ENCODE measurements around the gene CACNA1A.
"Not testable (repeated sequence)": the region's sequence is repeated elsewhere in the genome, so short reads cannot be mapped to it uniquely, and the experiment has no call there.

Gene CACNA1A

GRCh38 chr19:13198634-13199033 is 307.6 kb downstream of the CACNA1A start:
- DNase-seq (ENCODE audit: low spot score) = no peak

GRCh38 chr19:13195678-13196077 is 310.6 kb downstream of the CACNA1A start:
- no peak for DNase-seq (ENCODE audit: low spot score)

GRCh38 chr19:13190781-13191540 is 315.3 kb downstream of the CACNA1A start:
- DNase-seq (ENCODE audit: low spot score) = no peak

- DNase-seq (ENCODE audit: low spot score) = no peak
These were observed 316.7 kb downstream of the CACNA1A start for GRCh38 chr19:13189600-13189999.

- DNase-seq (ENCODE audit: low spot score) = no peak
These were observed 318.9 kb downstream of the CACNA1A start for GRCh38 chr19:13187419-13187818.

- not testable (repeated sequence) for DNase-seq (ENCODE audit: low spot score)
These were observed 319.6 kb downstream of the CACNA1A start for GRCh38 chr19:13186688-13187087.

GRCh38 chr19:13185763-13186657 is 320.3 kb downstream of the CACNA1A start:
- peak; percentile 30 for DNase-seq (ENCODE audit: low spot score)

- not testable (repeated sequence) for DNase-seq (ENCODE audit: low spot score)
These were observed 321.4 kb downstream of the CACNA1A start for GRCh38 chr19:13184926-13185325.

- peak; percentile 47 for DNase-seq (ENCODE audit: low spot score)
These were observed 324.4 kb downstream of the CACNA1A start for GRCh38 chr19:13181747-13182388.

- not testable (repeated sequence) for DNase-seq (ENCODE audit: low spot score)
These were observed 328.0 kb downstream of the CACNA1A start for GRCh38 chr19:13178291-13178690.

- DNase-seq (ENCODE audit: low spot score) = not testable (repeated sequence)
These were observed 328.7 kb downstream of the CACNA1A start for GRCh38 chr19:13177584-13177983.

- no peak for DNase-seq (ENCODE audit: low spot score)
These were observed 329.9 kb downstream of the CACNA1A start for GRCh38 chr19:13176345-13176744.

- no peak for DNase-seq (ENCODE audit: low spot score)
These were observed 333.0 kb downstream of the CACNA1A start for GRCh38 chr19:13173139-13173737.

GRCh38 chr19:13172346-13173138 is 333.7 kb downstream of the CACNA1A start:
- DNase-seq (ENCODE audit: low spot score) = peak; percentile 52

GRCh38 chr19:13171146-13171545 is 335.1 kb downstream of the CACNA1A start:
- no peak for DNase-seq (ENCODE audit: low spot score)

GRCh38 chr19:13169769-13170168 is 336.5 kb downstream of the CACNA1A start:
- DNase-seq (ENCODE audit: low spot score) = no peak

- DNase-seq (ENCODE audit: low spot score) = not testable (repeated sequence)
These were observed 340.1 kb downstream of the CACNA1A start for GRCh38 chr19:13166151-13166550.

- no peak for DNase-seq (ENCODE audit: low spot score)
These were observed 340.9 kb downstream of the CACNA1A start for GRCh38 chr19:13165162-13165997.

GRCh38 chr19:13164343-13165161 is 341.7 kb downstream of the CACNA1A start:
- peak; percentile 85 for DNase-seq (ENCODE audit: low spot score)
